GM19463 (cell line): ENCODE data around the gene CA12.

Experiments used
- ATAC-seq: cut with Tn5 transposase; IDR thresholded peaks from one replicate; pipeline ENCODE4 v1.9.1; 2021; ENCODE audit warnings: mild to moderate bottlenecking, moderate library complexity; ENCODE audit not compliant: unreplicated experiment

The CA12 gene

DNA sequence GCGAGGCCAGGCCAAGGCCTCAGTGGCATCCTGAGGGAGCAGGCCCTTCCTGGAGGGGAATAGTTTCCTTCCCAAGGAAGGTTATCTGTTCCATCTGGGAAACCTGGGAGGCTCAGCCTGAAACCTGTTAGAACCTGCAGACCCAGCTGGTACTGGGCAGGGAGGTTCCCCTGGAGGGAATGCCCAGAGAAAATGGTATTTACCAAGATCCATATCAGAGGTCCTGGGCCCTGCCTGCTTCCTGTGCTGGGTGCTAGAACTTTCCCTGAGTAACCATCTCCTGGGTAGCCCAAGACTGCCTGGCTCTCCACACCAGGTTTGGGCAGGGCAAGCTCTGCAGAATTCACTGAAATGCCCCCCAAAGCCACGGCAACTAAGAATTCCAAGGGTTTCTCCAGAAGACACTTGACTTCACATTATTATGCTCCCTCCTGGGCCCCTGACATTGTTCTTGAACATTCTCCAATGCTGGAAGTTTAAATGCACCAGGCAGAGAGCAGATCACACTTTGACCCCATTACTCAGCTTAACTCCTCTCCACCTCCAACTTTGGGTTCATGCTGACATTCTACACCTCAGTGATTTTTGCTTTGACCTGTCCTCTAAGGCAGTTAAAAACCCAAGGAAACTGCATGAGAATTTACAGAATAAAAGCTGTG lies 2.0 kb downstream of the CA12 start:
- no peak for ATAC-seq

DNA sequence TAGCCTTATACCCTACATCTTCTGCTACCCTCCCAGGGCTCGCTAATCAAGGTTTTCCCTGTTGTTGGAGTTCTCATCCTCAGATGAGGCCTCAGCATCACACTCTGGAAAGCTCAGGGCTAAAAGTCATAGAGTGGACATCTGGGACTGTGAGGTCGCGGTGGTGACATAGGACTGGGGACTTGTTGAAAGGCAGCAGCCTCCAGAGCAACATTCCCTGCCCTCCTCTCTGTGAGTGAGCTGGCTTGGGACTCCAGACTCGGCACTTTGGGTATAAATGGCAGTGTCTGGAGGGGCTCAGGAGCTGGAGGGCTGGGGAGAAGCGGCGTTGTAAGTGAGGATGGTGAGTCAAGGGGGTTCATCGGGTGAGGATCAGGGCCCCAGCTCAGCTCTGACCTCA lies 2.7 kb downstream of the CA12 start:
- ATAC-seq: no peak

DNA sequence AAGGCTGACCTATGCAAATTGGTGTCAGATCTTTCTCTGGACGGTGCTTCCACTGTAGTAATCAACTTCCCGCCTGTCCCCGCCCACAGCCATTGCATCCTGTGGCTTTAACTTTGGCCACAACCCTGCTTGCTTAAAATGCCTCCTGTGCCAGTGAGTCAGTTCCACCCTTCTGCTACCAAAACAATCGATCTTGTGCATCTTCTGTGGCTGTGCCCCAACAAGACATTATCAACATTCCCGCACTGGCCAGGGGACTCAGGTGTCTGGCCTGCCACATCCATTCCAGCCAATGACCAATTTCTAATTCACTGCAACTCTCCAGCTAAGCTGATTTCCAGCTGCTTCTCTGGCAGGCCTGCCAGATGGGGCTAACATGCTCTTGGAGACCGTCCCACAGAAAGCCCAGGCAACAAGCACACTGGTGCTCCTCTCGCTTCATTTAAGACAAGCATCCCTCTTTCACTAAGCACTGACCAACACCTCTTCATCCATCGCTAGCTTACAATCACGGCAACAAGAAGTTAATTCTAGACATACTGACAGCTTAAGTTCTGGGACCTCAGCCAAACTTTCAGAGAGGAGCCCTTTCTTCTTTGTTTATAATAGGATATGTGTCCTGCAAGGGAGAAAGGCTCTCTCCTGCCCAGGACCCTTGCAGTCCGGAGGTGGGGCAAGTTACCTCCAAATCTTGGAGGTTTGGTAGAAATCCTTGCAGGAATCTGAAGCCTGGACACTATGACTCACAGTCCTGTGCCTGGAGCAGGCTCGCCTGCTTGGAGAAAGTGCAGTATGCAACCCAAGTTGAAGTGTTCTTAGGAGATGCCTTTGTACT lies 6.7 kb downstream of the CA12 start:
- ATAC-seq: no peak

DNA sequence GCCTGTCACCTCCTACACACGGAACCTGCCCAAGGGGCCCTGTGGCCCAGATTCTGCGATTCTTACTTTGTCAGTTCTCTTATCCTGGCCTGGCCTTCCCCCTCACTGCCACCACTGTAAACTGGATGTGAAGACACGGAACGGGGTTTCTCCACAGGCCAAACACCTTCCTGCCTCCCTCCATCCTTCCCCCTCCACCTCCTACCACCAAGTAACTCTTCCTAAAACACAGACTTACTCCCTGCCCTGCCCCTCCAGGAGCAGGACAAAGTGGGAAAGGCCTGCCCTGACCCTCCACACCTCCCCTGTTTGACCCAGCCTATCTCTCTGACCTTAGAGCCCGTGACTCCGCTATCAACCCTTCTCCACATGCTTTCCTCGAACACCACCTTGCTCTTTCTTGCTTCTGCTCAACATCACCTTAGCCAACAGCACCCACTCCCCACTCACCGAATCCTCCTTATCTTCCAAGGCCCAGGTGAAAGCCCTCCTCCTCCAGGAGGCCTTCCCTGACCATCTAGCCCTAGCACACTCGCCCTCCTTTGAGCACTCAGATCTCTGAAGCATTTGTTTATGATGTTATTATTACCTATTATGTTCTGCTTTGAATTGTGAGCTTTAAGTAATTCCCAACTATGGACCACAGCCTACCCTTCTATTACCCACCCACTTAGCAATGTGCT lies 7.6 kb downstream of the CA12 start:
- no peak for ATAC-seq

DNA sequence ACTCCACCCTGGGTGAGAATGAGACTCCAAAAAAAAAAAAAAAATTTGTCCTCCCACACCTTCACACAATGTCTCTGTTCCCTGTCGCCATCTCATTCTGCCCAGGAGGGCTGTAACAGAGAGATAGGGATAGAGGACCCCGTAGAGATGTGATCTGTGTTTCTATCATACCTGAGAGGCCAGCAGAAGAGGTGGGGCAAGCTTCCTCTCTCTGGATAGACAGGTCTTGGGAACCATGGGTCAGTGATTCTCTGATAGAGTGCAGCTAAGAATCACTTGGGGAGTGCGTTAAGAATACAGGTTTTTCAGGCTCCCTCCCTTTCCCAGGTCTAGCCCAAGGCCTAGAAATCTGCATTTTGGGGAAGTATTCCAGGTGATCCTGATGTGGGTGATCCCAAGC lies 8.3 kb downstream of the CA12 start:
- ATAC-seq: no peak

DNA sequence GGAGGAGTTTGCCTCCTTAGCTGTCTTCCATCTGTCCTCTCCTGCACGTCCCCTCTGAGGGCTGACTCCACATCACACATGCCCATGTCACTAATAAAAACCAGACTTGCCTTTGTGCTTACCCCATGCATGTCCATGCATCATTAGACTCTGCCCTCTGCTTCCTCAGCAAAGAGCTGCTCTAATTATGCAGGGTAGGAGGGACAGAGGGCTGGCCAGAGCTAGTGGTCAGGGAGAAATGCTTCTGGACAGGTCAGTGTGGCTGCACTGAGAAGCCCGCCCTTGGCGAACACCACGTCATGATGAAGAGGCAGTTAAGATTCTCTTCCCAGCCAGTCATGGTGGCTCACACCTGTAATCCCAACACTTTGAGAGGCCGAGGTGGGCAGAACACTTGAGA lies 8.9 kb downstream of the CA12 start:
- ATAC-seq: no peak

DNA sequence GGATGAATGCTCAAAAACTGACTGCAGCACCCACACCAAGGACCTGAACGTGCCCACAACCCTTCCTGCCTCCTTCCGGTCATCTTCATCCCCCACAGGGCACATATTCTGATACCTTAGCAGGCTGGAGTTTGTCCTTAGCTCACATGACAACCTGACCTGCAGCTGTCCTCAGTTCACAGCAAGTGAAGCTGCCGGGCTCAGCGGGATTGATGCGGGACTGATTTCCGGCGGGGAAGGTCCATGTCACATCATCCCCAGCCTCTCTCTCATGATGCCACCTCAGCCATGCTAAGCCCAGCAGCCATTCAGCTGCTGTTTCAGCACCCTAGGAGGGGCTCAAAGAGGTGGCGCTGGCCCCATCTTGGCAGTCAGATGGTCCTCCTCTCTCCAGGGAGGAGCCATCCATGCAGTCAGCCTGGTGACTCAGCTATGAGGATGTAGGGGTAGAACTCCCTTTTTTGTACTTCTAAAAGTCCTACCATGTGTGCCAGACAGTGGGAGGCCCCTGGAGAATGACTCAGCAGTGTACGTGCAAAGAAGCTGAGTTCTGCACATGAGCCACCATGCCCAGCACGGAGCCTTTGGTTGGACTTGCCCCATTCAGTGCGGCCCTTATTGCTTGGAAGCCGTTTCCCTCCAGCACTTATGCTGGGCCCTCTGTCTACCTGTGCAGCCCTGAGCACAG lies 9.5 kb downstream of the CA12 start:
- ATAC-seq: no peak

DNA sequence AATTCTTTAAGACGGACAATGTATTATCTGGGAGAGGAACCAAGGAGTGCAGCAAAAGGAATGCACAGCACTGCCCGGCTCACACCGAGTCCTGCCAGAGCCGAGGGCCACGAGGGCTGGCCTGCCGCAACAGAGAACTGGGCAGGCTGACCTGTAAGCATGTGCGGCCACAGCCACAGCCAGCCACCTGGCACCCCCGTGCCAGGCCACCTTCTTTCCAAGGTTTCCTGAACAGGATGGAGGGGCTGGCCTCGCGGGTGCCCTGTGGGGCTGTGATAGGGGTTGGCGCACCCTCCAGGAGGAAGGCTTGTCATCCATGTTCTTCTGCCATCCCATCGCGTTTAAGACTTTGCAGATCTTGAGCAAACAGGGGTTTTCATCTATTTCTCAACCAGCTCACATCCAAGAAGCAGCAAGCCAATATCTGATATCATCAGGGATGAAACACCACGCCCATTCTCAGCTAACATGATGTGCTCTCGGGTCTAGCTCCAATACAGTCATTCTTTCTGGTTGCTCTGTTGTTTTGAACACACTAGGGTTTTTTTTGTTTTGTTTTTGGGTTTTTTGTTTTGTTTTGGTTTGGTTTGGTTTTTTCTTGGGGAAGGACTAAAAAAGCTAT lies 10.2 kb downstream of the CA12 start:
- no peak for ATAC-seq

DNA sequence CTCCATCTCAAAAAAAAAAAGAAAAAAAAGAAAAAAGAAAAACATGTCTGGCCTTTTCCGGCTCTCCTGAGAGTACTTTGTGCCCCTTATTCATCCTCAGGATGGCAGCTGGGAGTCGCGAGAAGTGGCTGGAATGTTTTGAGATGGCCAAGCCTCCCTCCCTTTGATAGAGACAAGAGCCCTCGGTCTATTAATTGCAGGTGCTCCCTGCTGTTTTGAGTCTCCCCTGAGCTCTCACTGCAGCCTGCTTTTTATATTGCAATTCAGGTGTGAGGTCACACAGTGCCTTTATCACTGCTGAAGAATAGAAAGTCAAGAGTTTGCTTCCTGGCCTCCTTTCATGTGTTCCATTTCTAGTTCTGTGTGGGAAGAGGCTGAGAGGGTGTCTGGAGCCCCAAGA lies 10.9 kb downstream of the CA12 start:
- ATAC-seq: no peak

DNA sequence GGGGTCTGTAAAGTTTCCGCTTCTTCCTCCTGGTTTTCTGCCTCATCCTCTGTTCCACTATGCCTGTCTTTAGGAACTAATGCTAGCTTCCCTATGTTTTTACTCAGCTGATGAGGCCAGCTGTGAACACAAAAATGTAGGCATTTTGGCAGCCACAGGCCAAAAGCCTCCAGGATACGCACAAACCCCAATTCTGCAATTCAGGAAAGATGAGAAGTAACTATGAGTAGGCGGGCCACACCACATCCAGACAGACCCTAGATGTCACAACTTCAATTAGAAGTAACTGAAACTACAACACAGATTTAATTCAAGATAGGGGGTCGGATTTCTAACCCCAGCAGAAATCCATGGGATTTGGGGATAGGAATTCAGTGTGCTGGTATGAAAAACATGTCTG lies 11.9 kb downstream of the CA12 start:
- no peak for ATAC-seq

DNA sequence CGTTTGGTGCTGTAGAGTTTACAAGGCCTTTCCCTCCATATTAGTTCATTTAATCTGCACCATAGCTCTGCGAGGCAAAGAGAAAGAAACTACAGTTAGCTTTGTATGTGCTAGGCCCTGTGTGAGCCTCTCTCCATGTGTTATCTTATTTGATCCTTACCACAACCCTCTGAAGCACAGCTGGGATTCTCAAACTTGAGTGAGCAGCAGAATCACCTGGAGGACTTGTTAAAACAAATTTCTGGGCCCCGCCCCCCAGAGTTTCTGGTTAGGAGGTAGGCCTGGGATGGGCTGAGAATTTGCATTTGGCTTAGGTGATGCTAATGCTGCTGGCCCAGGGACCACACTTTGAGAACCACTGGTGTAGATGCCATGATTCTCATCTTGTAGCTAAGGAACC lies 12.3 kb downstream of the CA12 start:
- ATAC-seq: no peak

DNA sequence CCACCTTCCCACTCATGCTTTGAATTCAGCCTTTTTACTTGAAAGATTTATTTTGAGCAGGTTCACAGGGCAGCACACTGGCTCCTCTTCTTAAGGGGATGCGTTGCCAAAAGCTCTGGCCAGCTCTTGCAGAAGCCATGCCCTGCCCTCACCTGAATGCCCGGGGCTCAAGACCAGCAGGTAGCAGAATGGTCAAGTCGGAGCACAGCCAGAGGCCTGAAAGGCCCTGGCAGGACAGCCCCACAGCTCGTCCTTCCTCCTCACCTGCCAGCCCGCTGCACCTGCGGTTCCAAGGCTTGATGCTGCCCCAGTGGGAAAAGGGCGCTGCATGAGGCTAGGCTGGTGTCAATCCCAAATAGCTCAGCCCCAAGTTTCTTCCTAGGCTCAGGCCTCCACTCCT lies 13.1 kb downstream of the CA12 start:
- no peak for ATAC-seq

DNA sequence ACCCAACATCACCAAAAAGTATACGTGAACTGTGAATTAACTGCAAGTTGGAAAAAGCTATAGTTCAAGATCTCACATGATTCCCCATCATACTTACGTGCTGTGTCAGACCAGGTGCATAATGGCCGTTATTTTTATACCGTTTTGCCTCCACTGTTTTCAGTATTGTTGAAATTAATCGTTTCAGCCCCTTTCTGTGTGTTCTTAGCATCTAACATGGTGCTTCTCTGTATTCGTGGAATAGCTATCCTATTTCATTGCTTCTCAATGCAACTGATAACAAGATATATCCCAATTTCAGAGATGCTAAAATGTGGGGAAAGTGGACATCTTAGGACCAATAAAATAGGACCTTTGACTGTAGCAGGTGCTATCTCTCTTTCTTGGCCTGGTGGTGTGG lies 13.7 kb downstream of the CA12 start:
- ATAC-seq: no peak

DNA sequence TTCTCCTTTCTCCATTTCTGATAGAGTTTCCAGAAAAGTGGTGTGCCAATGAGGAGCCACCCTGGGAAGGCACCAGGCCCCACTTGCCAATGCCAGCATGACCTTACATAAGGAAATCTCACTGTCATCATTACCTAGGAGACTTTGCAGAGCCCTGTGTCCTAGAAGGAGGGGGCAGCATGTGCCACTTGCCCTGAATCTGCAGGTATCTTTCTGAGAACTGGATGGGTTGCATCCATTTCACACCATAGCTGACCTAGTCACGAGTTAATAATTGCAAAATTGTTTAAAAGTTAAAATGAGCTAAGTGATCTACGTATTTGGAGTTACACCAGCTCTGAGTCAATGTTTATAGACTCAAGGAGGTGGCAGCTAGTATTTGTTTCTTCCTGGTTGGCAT lies 14.3 kb downstream of the CA12 start:
- ATAC-seq: no peak

DNA sequence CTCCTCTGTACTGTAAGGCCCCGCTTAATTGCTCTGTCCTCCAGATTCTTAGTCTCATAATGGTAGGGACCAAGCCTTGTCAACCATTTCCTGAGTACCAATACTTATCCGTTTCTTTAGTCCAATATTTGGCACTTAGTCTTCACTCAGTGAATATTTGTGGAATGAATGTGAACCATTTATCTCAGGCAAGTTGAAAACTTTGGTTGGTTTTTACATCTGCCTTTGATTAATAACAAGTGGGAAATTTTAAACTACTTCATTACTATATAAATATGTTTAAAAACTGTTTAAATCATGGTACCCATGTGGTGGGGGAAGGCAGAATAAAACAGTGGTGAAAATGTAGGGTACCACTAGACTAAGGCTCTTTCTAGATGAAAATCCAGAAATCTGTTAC lies 15.2 kb downstream of the CA12 start:
- no peak for ATAC-seq

DNA sequence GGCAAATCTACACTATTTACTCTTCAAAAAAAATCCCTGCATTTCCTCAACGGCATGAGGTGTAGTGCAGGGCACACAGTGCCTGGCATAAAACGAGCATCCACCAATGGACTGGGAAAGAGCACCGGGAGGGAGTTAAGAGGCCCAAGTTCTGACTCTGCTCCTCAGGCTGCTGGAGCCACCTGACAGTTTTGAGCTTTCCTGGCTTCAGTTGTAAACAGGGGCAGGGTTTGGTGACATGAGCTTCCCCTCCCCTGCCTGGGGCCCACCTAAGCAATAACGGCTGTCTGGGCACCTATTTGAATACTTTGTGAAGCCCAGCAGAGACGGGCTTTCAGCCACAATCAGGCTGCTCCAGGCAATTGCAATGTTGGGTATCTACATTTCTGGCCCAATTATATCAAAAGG lies 16.4 kb downstream of the CA12 start:
- ATAC-seq: no peak

DNA sequence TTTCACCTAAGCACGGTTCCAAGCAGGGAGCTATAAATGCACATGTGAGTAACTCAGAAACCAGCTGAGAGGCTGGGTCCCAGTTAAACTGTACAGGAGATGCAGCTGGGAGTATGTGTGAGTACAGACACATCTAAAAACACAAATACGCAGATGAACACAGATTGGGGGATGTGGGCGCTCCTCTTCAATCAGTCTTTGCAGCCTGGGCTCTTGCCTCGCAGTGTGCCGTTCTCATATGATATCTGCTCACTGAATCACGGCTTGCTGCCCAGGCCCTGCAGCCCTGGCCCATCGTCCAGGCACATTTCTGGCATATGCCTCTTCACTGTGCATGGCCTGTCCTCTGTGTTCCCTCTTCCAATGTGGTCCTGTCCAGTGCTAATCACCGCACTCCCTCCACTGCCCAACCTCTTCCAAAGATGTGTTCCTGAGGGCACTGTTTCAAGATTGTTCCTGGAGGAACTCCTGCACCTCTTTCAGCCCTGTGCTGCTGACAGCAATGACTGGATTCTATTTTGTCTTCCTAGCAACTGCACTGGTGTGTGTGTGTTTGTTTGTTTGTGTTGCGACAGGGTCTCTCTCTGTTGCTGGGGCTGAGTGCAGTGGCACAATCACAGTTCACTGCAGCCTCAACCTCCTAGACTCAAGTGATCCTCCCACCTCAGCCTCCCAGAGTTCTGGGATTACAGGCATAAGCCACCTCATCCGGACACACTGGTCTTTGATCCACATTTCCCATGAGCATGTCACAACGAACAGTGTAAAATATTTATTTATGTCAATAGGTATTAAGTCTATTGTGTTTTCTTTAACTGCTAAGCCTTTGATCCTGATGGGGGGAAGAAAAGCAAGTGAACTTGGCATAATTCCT lies 17.0 kb downstream of the CA12 start:
- ATAC-seq: no peak

DNA sequence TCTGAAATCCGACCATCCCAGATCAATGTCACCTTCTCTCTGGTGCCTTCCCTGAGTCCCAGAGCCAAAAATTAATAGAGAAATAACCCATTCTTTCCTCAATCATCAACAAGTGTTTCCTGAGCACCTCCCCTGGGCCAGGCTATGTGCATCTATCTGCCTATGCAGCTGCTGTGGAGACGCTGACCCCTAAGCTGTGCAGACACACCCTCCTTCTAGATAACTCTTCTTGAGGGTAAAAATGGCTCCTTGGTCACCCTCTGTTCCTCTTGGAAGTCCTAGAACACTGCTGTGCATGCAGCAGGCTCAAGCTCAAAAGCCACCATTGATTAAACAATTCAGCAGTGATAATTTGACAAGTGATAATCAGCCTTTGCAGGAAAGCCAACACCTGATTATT lies 18.4 kb downstream of the CA12 start:
- ATAC-seq: no peak

DNA sequence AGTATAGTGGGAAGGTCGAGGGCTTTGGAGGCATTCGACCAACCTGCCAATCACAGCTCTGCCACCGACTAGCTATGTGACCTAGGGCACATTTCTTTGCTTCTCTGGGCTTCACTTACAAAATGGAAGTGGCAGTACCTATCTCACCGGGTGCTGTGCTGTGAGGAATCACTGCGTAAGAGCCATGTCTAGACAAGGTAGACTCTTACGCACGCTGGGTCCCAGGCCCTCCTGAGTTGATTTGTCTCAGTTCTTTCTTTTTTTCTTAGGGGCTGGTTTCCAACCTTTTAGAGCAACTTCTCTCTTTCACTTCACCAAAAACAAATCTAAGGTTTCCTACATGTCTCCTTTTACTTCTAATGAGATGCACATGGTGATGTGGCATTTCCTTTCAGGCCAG lies 18.8 kb downstream of the CA12 start:
- ATAC-seq: no peak

DNA sequence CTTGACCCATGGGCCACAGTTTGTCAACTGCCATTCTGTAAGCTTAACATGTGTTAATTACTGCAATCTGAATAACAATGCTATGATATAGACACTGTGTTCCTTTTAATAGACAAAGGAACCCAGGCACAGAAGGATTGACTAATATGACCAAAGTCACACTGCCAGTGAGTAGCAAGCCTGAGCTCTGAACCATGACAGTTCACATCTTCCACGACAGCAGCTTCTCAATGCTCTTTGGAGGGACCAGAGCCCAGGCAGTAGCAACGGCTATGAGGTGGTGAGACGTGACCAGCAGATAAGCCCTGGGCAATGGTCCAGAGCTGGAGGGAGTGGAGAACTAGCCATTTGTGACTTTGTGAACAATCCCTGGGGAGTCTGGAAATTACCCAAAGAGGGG lies 19.4 kb downstream of the CA12 start:
- ATAC-seq: no peak
